ENCODE data around the gene ZNF593OS.

ZNF593OS gene

GRCh38 chr1:26184086-26184485 is 12.5 kb upstream of the ZNF593OS start:
- no peak for DNase-seq (ENCODE audit: low read depth)

GRCh38 chr1:26182383-26182696 is 10.7 kb upstream of the ZNF593OS start:
- no peak for DNase-seq (ENCODE audit: low read depth)

GRCh38 chr1:26181586-26182382 is 10.2 kb upstream of the ZNF593OS start:
- no peak for DNase-seq (ENCODE audit: low read depth)

- DNase-seq (ENCODE audit: low read depth): no peak
Measured at GRCh38 chr1:26180010-26180506, 8.4 kb upstream of the ZNF593OS start.

- no peak for DNase-seq (ENCODE audit: low read depth)
Measured at GRCh38 chr1:26177182-26177684, 5.6 kb upstream of the ZNF593OS start, which contains the start of gene CNKSR1. TSS of gene CNKSR1 (plus strand) at chr1:26177491. CDS start at chr1:26177548, 57 bp downstream.

- no peak for DNase-seq (ENCODE audit: low read depth)
Measured at GRCh38 chr1:26175346-26175745, 3.7 kb upstream of the ZNF593OS start.

GRCh38 chr1:26170472-26170821 is 1.2 kb downstream of the ZNF593OS start:
- DNase-seq (ENCODE audit: low read depth): no peak

GRCh38 chr1:26169669-26170471 is 1.8 kb downstream of the ZNF593OS start, which contains the start of gene ZNF593:
TSS of gene ZNF593 (plus strand) at chr1:26169908. CDS start at chr1:26169984, 76 bp downstream.
- DNase-seq (ENCODE audit: low read depth): peak; percentile 73

- no peak for DNase-seq (ENCODE audit: low read depth)
Measured at GRCh38 chr1:26169198-26169554, 2.5 kb downstream of the ZNF593OS start.

- no peak for DNase-seq (ENCODE audit: low read depth)
Measured at GRCh38 chr1:26168410-26169197, 3.0 kb downstream of the ZNF593OS start, which contains the start of gene C1orf232. TSS of gene C1orf232 (minus strand) at chr1:26168963. CDS start at chr1:26168499, 464 bp downstream.

- no peak for DNase-seq (ENCODE audit: low read depth)
Measured at GRCh38 chr1:26166719-26167281, 4.8 kb downstream of the ZNF593OS start.

GRCh38 chr1:26164861-26165842 is 6.5 kb downstream of the ZNF593OS start:
- DNase-seq (ENCODE audit: low read depth): no peak

GRCh38 chr1:26164036-26164860 is 7.4 kb downstream of the ZNF593OS start:
- DNase-seq (ENCODE audit: low read depth): peak; percentile 42

- DNase-seq (ENCODE audit: low read depth): no peak
Measured at GRCh38 chr1:26163684-26164035, 8.0 kb downstream of the ZNF593OS start.

GRCh38 chr1:26162220-26162709 is 9.4 kb downstream of the ZNF593OS start:
- no peak for DNase-seq (ENCODE audit: low read depth)

- peak; percentile 20 for DNase-seq (ENCODE audit: low read depth)
Measured at GRCh38 chr1:26161415-26162219, 10.0 kb downstream of the ZNF593OS start.

- DNase-seq (ENCODE audit: low read depth): no peak
Measured at GRCh38 chr1:26160527-26161414, 10.9 kb downstream of the ZNF593OS start.

GRCh38 chr1:26159743-26160039 is 11.9 kb downstream of the ZNF593OS start:
- DNase-seq (ENCODE audit: low read depth): no peak

Measured in activated T-helper 1 cell treated with Interleukin-2 at 50 U/mL for 16 hours (primary cell).